ENCODE data around the gene VIT. TPM values are rescaled to one million over a fixed set of nuclear protein-coding genes. Genes with fewer than 3 reads are reported as not detected.

Gene VIT
- total RNA-seq, 1 donor from 2014 or later: not detected

DNA sequence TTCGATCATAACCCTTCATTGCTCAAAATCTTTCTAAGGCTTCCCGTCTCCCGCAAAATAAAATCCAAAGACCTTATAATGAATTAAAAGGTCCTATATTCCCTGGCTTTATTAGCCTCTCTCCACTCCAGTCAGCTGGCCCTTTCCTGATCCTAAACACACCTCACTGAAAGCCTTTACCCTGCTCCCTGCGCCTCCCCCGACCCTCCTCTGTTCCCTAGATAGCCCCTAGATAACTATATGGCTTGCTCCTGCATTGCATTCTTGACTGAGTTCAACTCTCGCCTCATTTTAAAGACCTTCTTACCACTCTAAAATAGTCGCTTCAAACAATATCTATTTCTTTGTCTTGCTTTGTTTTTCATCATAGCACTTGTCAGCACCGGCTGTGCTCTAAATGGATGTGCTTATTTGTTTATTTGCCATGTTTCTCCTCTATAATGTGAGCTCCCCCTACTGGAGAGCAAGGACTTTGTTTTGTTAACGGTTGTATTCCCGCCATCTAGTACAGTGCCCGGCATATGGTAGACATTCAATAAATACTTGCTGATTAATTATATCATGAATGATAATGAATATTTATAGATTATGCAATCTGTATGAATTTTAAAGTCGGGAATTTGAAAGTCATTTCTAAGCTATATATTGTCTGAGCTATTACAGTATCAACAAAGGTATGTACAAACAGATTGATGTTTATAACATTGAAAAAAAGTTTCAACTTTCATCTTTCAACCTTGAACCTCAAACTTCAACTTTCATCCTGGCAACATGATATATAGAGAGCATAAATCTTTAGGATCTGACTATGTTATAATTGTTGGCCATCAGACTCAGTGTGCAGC lies 32.4 kb upstream of the VIT start:
- no peak for FAIRE-seq
- H3K27me3 ChIP-seq (ENCODE audit: control insufficient read depth, insufficient read depth, low read length): no peaks in the 10 kb centered on the region
- no peaks in the 10 kb centered on the region for H3K36me3 ChIP-seq (ENCODE audit: control insufficient read depth, insufficient read depth, low read length)
- peak; percentile 48 for TF ChIP-seq CTCF (IDR thresholded peaks at IDR 0.05; ENCODE audit: insufficient read depth, low read length, severe bottlenecking)
- peak; percentile 68 for DNase-seq (ENCODE audit: low read depth)
- no peak overlapping the region for H3K4me3 ChIP-seq (ENCODE audit: low read depth, low read length)

GRCh38 chr2:36664696-36665076 lies 31.8 kb upstream of the VIT start:
- no peaks in the 10 kb centered on the region for H3K27me3 ChIP-seq (ENCODE audit: control insufficient read depth, insufficient read depth, low read length)
- FAIRE-seq (no peak), DNase-seq (ENCODE audit: low read depth) (no peak)
- TF ChIP-seq CTCF (IDR thresholded peaks at IDR 0.05; ENCODE audit: insufficient read depth, low read length, severe bottlenecking): no peak
- no peaks in the 10 kb centered on the region for H3K36me3 ChIP-seq (ENCODE audit: control insufficient read depth, insufficient read depth, low read length)
- no peak overlapping the region for H3K4me3 ChIP-seq (ENCODE audit: low read depth, low read length)

- TF ChIP-seq CTCF (IDR thresholded peaks at IDR 0.05; ENCODE audit: insufficient read depth, low read length, severe bottlenecking): no peak
- FAIRE-seq: no peak
- no peaks in the 10 kb centered on the region for H3K27me3 ChIP-seq (ENCODE audit: control insufficient read depth, insufficient read depth, low read length)
These were observed 28.6 kb upstream of the VIT start for GRCh38 chr2:36667931-36668330.

DNA sequence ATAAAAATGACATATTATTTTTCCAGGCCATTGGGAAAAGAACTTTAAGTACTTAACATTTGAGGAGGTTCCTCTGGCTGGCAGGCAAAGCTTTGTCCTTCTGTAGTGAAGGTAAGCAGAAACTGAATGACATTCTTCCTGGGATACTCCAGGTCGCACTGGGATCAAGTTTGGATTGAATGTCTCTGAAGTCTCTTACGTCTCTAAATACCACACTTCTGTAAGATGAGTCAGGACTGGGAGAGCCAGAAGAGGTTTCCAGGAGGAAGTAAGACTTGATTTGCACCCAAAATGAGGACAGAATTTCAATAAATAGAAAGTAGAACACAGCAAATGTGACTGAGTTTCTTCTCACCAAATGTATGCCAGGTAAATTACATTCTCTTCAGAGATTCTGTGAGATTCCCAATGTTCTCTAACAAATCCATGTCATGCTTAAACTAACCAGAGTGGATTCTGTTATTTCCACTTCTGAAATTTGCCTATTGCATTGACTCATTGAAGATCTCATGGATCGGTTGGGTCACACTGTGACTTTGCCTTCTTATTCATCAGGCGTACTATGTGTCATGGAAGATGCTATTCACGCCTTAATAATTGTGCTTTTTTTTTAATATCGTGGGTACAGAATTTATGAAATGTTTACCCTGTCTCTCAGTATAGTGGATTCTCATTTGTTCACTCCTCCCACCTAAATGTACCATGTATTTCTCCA lies 25.5 kb upstream of the VIT start:
- H3K27me3 ChIP-seq (ENCODE audit: control insufficient read depth, insufficient read depth, low read length): no peaks in the 10 kb centered on the region
- H3K4me3 ChIP-seq (ENCODE audit: low read depth, low read length): no peak overlapping the region
- DNase-seq (ENCODE audit: low read depth) (peak; percentile 44), FAIRE-seq (no peak)
- no peak for TF ChIP-seq CTCF (IDR thresholded peaks at IDR 0.05; ENCODE audit: insufficient read depth, low read length, severe bottlenecking)
- no peaks in the 10 kb centered on the region for H3K36me3 ChIP-seq (ENCODE audit: control insufficient read depth, insufficient read depth, low read length)

More at GRCh38 chr2:36667931-36668330, 28.6 kb upstream of the VIT start:
- H3K36me3 ChIP-seq (ENCODE audit: control insufficient read depth, insufficient read depth, low read length): no peaks in the 10 kb centered on the region
- no peak for DNase-seq (ENCODE audit: low read depth)
- no peak overlapping the region for H3K4me3 ChIP-seq (ENCODE audit: low read depth, low read length)

- FAIRE-seq: no peak
- H3K36me3 ChIP-seq (ENCODE audit: control insufficient read depth, insufficient read depth, low read length): no peaks in the 10 kb centered on the region
- H3K27me3 ChIP-seq (ENCODE audit: control insufficient read depth, insufficient read depth, low read length): no peaks in the 10 kb centered on the region
- no peak overlapping the region for H3K4me3 ChIP-seq (ENCODE audit: low read depth, low read length)
- no peak for DNase-seq (ENCODE audit: low read depth)
- TF ChIP-seq CTCF (IDR thresholded peaks at IDR 0.05; ENCODE audit: insufficient read depth, low read length, severe bottlenecking): no peak
These were observed 24.8 kb upstream of the VIT start for GRCh38 chr2:36671731-36672130.
